ENCODE results near the gene KCTD16.
A peak's percentile ranks its signal among the peaks of the same experiment; 100 is the strongest.

The KCTD16 gene

DNA sequence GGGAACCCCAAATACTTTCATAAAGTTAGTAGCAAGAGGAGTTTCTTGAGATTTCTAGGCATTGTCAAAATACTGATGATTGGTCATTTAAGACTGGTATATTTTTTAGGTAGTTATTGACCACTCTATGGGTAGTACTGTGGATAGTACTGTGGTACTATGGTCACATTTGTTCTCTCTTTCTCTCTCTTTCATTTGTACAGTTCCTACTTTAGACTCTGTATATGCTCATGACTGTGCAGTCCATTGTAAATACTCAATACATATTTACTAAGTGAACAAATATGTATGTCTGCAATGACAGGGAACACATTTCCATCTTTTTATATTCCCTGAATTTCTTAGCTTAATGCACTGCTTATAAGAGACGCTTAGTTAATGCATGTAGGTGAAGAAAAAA lies 215.6 kb downstream of the KCTD16 start:
- DNase-seq, result no peak
- Histone ChIP-seq H3K9me3 (ENCODE audit: severe bottlenecking) (no peaks in the 10 kb centered on the region), H3K27me3 (ENCODE audit: insufficient read depth, low read depth, severe bottlenecking) (no peaks in the 10 kb centered on the region), H3K27ac (no peak overlapping the region), H3K36me3 (no peaks in the 10 kb centered on the region), H3K4me3 (ENCODE audit: low read depth, low read length) (no peak overlapping the region)
- TF ChIP-seq, protein P1, sequence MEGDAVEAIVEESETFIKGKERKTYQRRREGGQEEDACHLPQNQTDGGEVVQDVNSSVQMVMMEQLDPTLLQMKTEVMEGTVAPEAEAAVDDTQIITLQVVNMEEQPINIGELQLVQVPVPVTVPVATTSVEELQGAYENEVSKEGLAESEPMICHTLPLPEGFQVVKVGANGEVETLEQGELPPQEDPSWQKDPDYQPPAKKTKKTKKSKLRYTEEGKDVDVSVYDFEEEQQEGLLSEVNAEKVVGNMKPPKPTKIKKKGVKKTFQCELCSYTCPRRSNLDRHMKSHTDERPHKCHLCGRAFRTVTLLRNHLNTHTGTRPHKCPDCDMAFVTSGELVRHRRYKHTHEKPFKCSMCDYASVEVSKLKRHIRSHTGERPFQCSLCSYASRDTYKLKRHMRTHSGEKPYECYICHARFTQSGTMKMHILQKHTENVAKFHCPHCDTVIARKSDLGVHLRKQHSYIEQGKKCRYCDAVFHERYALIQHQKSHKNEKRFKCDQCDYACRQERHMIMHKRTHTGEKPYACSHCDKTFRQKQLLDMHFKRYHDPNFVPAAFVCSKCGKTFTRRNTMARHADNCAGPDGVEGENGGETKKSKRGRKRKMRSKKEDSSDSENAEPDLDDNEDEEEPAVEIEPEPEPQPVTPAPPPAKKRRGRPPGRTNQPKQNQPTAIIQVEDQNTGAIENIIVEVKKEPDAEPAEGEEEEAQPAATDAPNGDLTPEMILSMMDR (IDR thresholded peaks at IDR 0.05; ENCODE audit: low read depth, low read length), result no peak

DNA sequence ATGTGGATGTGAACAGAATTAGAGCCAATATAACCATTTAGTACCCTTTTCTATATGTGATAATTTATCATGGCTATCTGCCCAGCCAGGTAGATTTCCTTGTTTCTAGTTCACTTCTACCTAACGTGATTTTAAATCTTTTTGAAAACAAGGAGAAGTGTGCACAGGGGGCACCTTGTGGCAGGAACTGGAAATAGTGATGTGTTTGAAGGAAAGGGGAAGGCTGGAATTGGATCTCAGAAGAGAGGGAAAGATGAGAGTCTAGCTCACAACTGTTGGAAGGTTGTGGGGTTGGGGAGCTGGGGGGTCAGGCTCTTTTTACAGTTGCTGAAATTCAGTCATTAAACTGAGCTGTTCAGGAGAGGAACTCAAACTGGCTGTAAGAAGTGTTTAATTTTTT lies 219.5 kb downstream of the KCTD16 start:
- Histone ChIP-seq H3K27ac (no peak overlapping the region), H3K36me3 (no peaks in the 10 kb centered on the region), H3K27me3 (ENCODE audit: insufficient read depth, low read depth, severe bottlenecking) (no peaks in the 10 kb centered on the region), H3K4me3 (ENCODE audit: low read depth, low read length) (no peak overlapping the region), H3K9me3 (ENCODE audit: severe bottlenecking) (no peaks in the 10 kb centered on the region)
- TF ChIP-seq, protein P1 (IDR thresholded peaks at IDR 0.05; ENCODE audit: low read depth, low read length), result peak; percentile 20; the same call in 1 of the 2 replicates
- DNase-seq, result peak; percentile 14

DNA sequence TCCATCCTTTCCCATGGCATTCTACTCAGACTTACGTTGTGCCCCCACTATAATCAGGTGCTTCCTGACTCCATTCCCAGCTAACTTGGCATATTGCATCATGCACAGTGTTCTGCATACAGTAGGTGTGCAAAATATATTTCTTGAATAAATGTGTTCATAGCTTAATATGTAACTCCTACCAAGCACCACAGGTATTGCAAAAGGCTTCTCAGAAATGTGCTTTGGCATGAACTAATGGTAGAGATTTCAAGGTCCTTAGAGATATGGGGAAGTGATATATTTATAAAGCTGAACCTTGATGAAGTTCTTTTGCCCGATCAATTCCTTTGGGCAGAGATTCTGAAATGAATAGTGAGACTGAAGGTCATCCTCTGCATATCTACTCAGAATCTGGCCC lies 220.4 kb downstream of the KCTD16 start:
- no peak for DNase-seq
- Histone ChIP-seq H3K9me3 (ENCODE audit: severe bottlenecking) (no peaks in the 10 kb centered on the region), H3K27me3 (ENCODE audit: insufficient read depth, low read depth, severe bottlenecking) (no peaks in the 10 kb centered on the region), H3K27ac (no peak overlapping the region), H3K4me3 (ENCODE audit: low read depth, low read length) (no peak overlapping the region), H3K36me3 (no peaks in the 10 kb centered on the region)
- TF ChIP-seq, protein P1 (IDR thresholded peaks at IDR 0.05; ENCODE audit: low read depth, low read length), result no peak

DNA sequence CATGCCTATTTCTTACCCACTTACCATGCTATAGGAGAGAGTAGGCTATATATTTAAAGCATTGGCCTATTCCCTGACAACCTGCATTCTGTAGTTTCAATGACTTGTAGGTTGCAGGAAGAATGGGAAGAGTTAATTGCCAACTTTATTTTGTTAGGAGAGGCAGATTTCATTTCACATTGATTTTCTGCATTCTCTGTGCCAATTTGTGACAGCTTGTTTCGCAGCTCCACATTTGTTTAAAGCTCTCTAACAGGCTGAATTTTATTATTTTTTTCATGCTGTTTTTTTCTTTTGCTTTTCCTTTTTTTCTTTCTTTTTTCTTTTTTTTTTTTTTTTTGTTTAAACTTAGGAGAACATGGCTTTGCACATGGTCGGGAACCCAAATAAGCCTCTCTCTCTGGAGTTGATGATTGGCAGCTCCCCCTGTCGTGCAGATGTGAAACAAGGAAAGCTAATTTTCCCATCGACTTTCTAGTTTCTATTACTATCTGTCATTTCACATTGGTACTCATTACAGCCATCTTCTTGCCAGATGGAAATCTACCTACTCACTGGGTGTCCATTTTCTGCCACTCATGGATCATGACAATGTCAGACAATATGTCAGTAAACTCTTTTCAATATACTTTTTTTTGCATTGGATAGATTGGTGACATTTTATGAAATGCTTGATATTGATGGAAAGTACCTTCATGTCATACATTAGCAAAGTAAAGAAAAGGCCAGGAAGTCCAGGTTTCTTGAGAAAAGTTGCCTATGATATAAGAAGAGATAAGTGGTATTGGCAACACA lies 223.2 kb downstream of the KCTD16 start:
- no peaks in the 10 kb centered on the region for H3K36me3 ChIP-seq
- TF ChIP-seq, protein P1 (IDR thresholded peaks at IDR 0.05; ENCODE audit: low read depth, low read length), result no peak
- no peaks in the 10 kb centered on the region for H3K9me3 ChIP-seq (ENCODE audit: severe bottlenecking)
- no peak for DNase-seq
- H3K4me3 ChIP-seq (ENCODE audit: low read depth, low read length), result no peak overlapping the region
- no peaks in the 10 kb centered on the region for H3K27me3 ChIP-seq (ENCODE audit: insufficient read depth, low read depth, severe bottlenecking)
- no peak overlapping the region for H3K27ac ChIP-seq

DNA sequence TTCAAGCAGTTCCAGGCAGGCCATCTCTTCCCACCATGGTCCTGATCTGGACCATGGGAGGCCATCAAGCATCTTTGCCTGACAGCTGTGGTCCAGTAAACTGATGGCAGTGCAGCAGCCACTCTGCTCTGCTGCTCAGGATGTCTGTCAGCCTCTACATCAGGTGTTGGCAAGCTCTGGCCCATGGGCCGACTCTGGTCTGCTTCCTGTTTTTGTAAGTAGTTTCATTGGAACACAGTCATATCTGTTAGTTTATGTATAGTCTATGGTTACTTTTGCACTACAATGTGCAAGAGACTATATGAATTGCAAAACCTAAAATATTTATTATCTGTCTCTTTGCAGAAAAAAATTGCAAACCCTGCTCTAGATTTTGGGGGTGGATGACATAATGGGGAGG lies 225.0 kb downstream of the KCTD16 start:
- Histone ChIP-seq H3K4me3 (ENCODE audit: low read depth, low read length) (no peak overlapping the region), H3K36me3 (no peaks in the 10 kb centered on the region), H3K27ac (no peak overlapping the region), H3K27me3 (ENCODE audit: insufficient read depth, low read depth, severe bottlenecking) (no peaks in the 10 kb centered on the region), H3K9me3 (ENCODE audit: severe bottlenecking) (no peaks in the 10 kb centered on the region)
- no peak for DNase-seq
- TF ChIP-seq, protein P1 (IDR thresholded peaks at IDR 0.05; ENCODE audit: low read depth, low read length), result no peak

DNA sequence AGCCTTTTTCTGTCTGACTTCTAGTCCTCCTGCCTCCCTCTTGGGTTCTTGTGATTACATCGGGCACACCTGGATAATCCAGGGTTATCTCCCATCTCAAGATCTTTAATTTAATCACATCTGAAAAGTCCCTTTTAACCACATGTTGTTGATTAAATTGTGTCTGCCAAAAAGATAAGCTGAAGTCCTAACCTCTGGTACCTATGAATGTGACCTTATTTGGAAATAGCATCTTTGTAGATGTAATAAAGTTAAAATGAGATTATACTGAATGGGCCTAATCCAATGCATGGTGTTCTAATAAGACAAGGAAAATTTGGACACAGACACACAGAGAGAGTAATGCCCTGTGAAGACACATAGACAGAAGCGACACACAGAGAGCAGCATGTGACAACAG lies 232.4 kb downstream of the KCTD16 start:
- Histone ChIP-seq H3K27ac (no peak overlapping the region), H3K36me3 (no peaks in the 10 kb centered on the region), H3K27me3 (ENCODE audit: insufficient read depth, low read depth, severe bottlenecking) (no peaks in the 10 kb centered on the region), H3K4me3 (ENCODE audit: low read depth, low read length) (no peak overlapping the region), H3K9me3 (ENCODE audit: severe bottlenecking) (no peaks in the 10 kb centered on the region)
- TF ChIP-seq, protein P1 (IDR thresholded peaks at IDR 0.05; ENCODE audit: low read depth, low read length), result no peak
- no peak for DNase-seq
